ENCODE data around the gene ATP6V1F.

Gene ATP6V1F

GRCh38 chr7:128879939-128880746, 17.5 kb downstream of the ATP6V1F start:
- peak; percentile 54 for DNase-seq
- no peaks in the 10 kb centered on the region for H3K36me3 ChIP-seq (replicated peaks)
- peak; percentile 87 for TF ChIP-seq CTCF (IDR thresholded peaks at IDR 0.05; ENCODE audit: low read depth, low read length, missing control alignments)
- H3K27ac ChIP-seq: no peak overlapping the region
- H3K4me3 ChIP-seq (ENCODE audit: low read depth, low read length): no peak overlapping the region
- no peaks in the 10 kb centered on the region for H3K27me3 ChIP-seq (replicated peaks)
- in situ Hi-C loops (cut with HindIII; ENCODE audit: low pct_ligation_motif_present, low sequenced_read_pairs): no loop called here

- in situ Hi-C loops (cut with HindIII; ENCODE audit: low pct_ligation_motif_present, low sequenced_read_pairs): no loop called here
- no peak overlapping the region for H3K4me3 ChIP-seq (ENCODE audit: low read depth, low read length)
- TF ChIP-seq CTCF (IDR thresholded peaks at IDR 0.05; ENCODE audit: low read depth, low read length, missing control alignments): no peak
- no peaks in the 10 kb centered on the region for H3K36me3 ChIP-seq (replicated peaks)
- no peak for DNase-seq
- H3K27ac ChIP-seq: no peak overlapping the region
- H3K27me3 ChIP-seq (replicated peaks): no peaks in the 10 kb centered on the region
Observed at GRCh38 chr7:128880791-128881457, 18.3 kb downstream of the ATP6V1F start.

- H3K27me3 ChIP-seq (replicated peaks): no peaks in the 10 kb centered on the region
- no peaks in the 10 kb centered on the region for H3K36me3 ChIP-seq (replicated peaks)
- TF ChIP-seq CTCF (IDR thresholded peaks at IDR 0.05; ENCODE audit: low read depth, low read length, missing control alignments): no peak
- H3K4me3 ChIP-seq (ENCODE audit: low read depth, low read length): no peak overlapping the region
- H3K27ac ChIP-seq: no peak overlapping the region
- no peak for DNase-seq
- in situ Hi-C loops (cut with HindIII; ENCODE audit: low pct_ligation_motif_present, low sequenced_read_pairs): no loop called here
Observed at GRCh38 chr7:128881458-128882125, 18.9 kb downstream of the ATP6V1F start.

GRCh38 chr7:128882134-128882533, 19.5 kb downstream of the ATP6V1F start:
- no peak overlapping the region for H3K4me3 ChIP-seq (ENCODE audit: low read depth, low read length)
- no peaks in the 10 kb centered on the region for H3K27me3 ChIP-seq (replicated peaks)
- TF ChIP-seq CTCF (IDR thresholded peaks at IDR 0.05; ENCODE audit: low read depth, low read length, missing control alignments): no peak
- in situ Hi-C loops (cut with HindIII; ENCODE audit: low pct_ligation_motif_present, low sequenced_read_pairs): no loop called here
- DNase-seq: no peak
- H3K27ac ChIP-seq: no peak overlapping the region
- H3K36me3 ChIP-seq (replicated peaks): no peaks in the 10 kb centered on the region

- TF ChIP-seq CTCF (IDR thresholded peaks at IDR 0.05; ENCODE audit: low read depth, low read length, missing control alignments): peak; percentile 95
- in situ Hi-C loops (cut with HindIII; ENCODE audit: low pct_ligation_motif_present, low sequenced_read_pairs): no loop called here
- Histone ChIP-seq H3K27ac (no peak overlapping the region), H3K27me3 (replicated peaks) (no peaks in the 10 kb centered on the region), H3K4me3 (ENCODE audit: low read depth, low read length) (no peak overlapping the region), H3K36me3 (replicated peaks) (no peaks in the 10 kb centered on the region)
- DNase-seq: peak; percentile 70
Observed at GRCh38 chr7:128883622-128884448, 21.2 kb downstream of the ATP6V1F start.

Data from brain microvascular endothelial cell (primary cell).